Measurements from ENCODE around the gene PPFIA2.
"Not testable (repeated sequence)": the region's sequence is repeated elsewhere in the genome, so short reads cannot be mapped to it uniquely, and the experiment has no call there.

The PPFIA2 gene

DNA sequence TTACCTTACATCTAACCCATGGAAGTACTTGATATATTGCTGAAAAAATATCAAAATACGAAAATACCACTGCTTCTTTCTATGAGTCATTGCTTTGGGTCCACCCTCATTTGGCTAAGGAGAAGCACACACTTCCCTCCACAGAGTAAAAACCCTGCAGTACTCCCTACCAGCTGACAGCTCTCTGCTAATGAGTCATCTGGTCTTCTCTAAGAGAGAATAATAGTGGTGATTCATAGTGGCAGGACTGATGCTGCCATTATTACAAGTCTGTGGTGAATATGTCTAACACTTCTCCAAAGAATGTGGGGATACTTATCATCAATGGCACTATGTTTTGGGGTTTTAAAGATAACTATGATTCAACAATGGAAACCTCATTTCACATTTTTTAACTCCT lies 90.7 kb downstream of the PPFIA2 start:
- no peak for DNase-seq (ENCODE audit: low read depth in 2 of 2)

DNA sequence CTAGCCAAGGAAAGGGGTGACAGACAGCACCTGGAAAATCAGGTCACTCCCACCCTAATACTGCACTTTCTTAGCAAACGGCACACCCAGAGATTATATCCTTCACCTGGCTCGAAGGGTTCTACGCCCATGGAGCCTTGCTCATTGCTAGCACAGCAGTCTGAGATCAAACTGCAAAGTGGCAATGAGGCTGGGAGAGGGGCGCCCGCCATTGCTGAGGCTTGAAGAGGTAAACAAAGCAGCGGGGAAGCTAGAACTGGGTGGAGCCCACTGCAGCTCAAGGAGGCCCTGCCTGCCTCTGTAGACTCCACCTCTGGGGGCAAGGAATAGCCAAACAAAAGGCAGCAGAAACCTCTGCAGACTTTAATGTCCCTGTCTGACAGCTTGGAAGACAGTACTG lies 99.8 kb downstream of the PPFIA2 start:
- DNase-seq (ENCODE audit: low read depth in 2 of 2): not testable (repeated sequence)

DNA sequence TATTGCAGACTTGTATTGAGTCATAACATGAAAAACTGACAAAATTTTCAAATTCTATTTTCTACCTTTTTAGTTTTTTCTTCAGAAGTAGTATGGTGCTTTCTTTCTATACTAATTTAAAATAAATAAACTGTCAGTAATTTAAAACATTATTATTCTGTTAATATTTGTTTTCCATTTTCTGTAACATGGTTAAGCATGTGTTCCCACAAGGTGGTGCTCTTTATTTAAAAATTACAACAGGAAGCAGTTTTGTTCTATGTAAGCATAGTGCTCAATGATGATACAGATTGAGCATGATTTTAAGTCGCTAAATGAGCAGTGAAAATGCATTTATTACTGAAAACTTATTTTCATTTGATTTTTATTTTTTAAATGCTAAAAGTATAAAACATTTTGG lies 114.6 kb downstream of the PPFIA2 start:
- no peak for DNase-seq (ENCODE audit: low read depth in 2 of 2)

DNA sequence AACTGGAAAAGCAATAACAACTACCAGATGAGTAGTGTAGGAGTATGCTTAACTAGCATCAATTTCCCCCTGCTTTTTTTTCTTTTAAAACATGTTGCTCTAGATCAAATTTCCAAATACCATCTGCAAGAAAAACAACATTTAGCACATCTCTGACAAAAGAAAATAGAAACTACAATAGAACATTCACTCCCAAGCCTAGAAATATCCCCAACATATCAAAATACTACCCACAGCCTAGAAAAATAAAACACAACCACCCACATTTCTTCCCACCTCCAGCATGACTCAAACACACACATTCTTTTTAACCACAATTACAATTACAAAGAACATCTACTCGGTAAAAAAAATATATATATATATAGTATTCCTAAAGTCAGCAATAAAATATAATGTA lies 120.0 kb downstream of the PPFIA2 start:
- no peak for DNase-seq (ENCODE audit: low read depth in 2 of 2)

DNA sequence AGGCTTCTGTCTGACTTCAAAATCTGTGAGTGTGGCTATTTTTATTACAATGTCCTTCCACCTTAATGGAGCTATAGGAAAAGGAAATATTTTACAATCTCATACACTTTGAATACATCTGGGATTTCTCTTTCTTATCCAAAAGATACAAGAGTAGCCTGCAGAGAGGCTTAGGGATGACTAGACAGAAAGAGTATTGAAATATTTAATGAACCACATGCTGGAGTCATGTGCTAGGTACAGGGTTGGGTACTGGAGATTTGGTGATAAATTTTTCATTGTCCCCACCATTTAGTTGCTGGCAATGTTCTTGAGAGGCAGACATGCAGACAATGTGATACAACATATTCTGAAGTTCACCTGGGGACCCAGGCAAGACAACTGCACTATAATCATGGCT lies 126.0 kb downstream of the PPFIA2 start:
- DNase-seq (ENCODE audit: low read depth in 2 of 2): no peak

DNA sequence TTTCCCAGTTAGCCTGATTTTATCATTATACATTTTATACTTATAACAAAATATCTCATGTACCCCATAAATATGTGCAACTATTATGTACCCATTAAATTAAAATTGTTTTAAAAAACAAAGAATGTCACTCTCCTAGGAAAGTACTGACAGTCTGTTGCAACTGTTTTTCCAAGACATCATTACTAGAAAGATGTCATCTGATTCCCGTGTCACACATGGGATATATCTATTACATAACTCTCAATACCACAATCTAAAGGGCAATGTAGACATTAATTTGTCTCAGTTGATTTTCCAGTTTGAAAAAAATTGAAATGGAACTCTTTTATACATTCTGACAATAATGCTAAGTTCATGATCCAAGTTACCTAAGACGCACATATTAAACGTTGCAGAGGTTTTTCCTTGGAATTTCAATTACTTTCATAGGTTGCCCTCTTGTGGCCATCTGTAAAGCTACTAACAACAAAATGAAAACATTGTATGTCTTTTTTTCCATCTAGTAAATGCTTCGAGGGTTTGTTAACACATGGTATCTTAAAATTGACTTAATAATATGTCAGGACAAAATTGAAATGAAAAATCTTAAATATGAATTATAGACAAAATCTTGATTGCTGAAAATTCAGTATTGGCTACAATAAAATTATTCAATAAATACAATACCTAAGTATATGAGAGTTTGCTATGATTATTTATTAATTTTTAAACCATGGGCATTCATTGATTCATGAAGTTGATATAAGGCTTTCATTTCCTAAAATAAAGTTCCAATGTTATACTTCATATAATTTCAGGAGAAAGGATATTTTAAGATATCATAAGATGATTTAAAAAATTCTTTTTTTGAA lies 131.6 kb downstream of the PPFIA2 start:
- DNase-seq (ENCODE audit: low read depth in 2 of 2): no peak

DNA sequence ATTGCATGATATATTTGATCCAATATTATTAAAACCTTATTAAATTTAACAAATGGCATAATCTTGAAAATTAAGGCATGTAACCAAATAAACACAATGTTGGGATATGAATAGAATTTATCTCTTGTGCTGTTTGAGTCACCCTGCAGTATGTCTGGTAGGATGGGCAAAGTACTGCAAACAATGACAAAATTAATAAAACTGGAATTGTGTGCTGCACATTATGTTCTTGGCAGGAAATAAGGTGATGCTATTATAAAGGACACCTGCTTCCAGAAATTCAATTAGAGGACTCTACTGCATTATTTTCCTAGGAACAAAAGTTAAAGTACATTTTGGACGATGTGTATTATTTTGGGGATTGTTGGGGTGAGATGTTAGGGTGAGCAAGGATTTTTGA lies 132.7 kb downstream of the PPFIA2 start:
- no peak for DNase-seq (ENCODE audit: low read depth in 2 of 2)

DNA sequence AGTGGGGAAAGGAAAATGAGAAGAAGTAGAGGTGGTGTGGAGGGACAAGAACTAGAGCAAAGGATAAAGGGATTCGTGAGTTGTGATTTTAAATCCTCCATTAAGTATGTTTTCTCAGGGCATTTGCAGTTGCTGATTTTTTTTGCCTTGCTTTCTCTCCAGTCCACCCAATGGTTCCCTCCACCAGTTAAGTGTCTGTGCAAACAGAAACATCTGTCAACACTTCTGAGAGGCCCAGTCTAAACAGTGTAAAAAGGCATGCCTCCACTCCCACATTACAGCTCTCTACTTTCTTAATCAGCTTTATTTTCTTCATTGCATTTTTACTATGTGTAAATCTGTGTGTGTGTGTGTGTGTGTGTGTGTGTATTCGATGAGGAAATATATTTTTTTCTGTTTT lies 141.2 kb downstream of the PPFIA2 start:
- DNase-seq (ENCODE audit: low read depth in 2 of 2): no peak

DNA sequence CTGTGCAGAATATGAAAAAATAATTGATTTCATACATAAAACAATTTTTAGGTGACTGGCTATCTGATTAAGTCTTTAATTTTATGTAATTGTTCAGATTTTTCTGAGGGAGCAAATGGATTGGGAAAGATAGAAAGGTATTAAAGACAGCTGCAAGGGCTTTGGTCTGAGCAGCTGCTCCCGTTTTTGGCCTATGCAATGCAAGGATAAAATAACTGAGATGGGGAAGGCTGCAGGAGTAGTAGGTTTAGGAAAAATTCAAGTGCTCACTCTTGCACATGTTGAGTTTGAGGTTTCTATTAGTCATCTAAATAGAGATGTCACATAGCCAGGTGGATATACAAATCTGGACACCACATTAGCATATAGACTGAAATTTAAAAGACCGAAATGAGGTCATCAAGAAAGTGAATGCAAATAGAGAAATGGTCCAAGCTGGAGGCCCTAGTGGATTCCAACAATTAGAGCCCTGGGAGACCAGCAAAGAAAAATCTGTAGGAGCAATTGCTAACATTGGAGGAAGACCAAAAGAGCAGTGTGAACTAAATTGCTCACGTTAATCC lies 144.0 kb downstream of the PPFIA2 start:
- no peak for DNase-seq (ENCODE audit: low read depth in 2 of 2)

DNA sequence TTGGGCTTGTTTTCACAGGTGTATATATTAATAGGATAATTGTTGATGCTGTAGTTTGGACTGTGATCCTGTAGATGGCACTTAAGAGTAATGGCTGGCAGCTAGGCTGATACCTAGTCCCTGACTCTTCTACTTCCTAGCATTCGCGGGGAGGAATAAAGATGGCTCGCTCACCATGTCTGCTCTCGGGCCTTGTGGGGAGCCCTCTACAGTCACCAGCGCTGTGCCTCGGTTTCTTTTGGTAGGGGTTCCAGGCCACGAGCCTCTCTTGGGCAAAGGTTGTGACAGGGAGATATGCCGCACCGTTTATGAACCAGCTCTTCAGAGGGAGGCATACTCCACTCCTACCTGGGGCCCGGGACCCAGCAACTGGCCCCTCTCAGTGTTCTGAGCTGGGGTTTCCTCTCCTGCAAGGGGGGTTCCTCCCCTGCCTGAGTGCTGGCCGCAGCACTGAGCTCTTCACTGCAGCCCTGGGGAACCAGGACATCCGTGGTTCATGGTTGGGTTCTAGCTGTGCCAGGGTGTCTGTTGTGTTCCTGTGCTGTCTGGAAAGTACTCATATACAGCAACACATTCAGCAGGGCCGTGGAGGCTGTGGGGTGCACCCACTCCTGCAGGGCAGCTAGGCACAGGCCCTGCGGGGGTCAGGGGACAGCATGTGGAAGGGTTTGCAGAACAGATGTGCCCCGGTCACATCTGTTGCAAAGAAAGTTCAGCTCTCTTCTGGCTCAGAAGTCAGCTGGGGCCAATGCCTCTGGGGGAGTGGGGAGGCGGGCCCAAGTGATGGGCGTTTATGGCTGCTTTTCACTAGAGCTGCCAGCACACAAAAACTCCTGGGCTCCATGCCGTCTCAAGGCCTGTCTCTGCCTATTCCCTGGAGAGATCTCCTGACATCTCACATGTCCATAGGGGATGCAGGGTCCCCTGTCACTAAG lies 147.9 kb downstream of the PPFIA2 start:
- DNase-seq (ENCODE audit: low read depth in 2 of 2): no peak

DNA sequence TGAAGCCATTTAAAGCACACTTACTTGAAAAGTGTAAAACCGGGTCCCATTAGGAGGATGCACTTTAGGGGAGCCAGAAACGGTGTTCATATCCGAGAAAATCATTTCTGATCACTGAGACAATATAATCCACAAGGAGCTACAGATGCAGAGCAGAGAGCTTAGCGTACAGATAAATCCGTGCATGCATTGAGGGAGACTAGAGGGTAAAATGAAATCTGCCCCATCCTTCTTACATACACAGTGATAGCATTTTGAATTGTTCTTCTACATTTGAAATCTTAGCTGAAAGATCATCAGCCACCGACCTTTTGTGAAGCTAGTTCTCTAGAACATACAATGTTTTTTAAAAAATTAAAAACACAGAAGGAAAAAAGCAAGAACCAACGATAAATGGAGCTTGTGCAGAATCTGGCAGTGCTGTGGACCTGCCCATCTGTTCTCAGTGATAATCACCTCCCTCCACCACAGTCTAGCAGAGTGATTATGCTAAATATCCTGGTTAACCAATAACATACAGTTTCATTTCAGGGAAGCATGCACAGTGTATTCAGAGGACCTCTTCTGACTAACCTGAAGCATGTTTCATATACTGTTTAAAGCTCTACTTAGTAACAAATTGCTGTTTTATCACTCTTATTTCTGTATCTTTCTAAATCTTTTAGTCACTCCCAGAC lies 161.1 kb downstream of the PPFIA2 start:
- no peak for DNase-seq (ENCODE audit: low read depth in 2 of 2)

DNA sequence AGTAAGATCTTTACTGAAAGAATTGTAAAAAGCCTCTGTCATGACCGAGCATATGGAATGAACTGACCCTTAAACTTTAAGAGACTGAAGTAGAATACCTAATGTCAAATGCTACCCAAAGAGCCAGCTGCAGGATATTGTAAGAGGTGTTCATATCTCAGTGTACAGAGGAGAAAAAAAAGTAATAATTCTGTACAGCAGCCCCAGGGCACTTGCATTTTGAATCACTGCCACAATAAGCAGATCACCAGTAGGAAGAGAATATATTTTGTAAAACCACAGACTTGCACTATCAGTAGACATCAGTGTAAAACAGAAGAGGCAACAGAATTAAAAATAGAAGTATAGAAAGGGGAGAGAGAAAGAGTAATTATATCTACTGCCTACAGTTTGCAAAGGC lies 162.6 kb downstream of the PPFIA2 start:
- DNase-seq (ENCODE audit: low read depth in 2 of 2): no peak

DNA sequence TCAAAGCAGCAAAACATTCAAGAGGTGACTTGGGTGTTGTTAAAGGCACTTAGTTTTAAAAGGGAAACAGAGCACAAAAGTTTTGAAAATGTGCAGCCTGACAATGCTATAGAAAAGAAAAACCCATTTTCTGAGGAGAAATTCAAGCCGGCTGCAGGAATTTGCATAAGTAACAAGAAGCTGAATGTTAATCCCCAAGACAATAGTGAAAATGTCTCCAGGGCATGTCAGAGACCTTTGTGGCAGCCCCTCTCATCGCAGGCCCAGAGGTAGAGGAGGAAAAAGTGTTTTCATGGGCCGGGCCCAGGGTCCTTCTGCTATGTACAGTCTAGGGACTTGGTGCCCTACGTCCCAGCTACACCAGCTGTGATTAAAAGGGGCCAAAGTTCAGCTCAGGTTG lies 167.9 kb downstream of the PPFIA2 start:
- DNase-seq (ENCODE audit: low read depth in 2 of 2): no peak

DNA sequence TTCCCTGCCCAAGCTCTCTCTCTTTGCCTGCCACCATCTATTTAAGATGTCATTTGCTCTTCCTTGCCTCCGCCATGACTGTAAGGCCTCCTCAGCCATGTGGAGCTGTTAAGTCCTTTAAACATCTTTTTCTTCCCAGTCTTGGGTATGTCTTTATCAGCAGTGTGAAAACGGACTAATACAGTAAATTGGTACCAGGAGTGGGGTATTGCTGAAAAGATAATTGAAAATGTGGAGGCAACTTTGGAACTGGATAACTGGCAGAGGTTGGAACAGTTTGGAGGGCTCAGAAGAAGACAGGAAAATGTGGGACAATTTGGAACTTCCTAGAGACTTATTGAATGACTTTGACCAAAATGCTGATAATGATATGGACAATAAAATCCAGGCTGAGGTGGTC lies 168.4 kb downstream of the PPFIA2 start:
- not testable (repeated sequence) for DNase-seq (ENCODE audit: low read depth in 2 of 2)

DNA sequence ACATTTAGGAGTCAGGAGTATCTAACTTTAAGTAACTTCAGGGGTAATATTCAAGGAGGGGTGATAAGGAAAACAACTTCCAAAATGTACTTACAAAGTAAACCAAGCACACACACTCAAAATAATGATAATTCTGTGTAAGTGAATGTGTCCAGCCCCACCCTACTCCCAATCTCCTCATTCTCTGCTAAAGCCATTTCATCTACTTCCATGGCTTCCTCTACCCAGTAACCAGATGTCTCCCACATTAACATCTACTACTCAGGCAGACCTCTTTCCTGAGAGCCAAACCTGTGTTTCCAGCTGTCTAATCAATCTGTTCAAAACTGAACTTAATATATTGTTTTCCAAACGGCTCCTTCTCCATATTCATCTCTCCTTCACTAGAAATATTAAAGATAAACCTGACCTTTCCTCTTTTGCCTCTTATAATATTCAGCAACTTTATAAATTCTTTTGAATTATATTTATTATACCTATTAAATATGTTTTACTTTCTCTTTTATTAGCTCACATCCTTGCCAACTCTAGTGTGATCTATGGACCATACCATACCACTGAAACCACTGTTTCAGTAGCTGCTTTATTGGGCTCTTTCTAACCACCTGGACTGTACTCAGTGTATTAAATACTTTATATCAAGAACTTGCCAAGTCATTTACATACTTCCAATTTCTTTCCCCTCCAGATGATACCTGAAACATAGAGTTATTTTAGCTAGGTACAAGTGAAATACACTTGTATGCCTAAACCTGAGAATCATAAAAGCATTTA lies 170.7 kb downstream of the PPFIA2 start:
- no peak for DNase-seq (ENCODE audit: low read depth in 2 of 2)

DNA sequence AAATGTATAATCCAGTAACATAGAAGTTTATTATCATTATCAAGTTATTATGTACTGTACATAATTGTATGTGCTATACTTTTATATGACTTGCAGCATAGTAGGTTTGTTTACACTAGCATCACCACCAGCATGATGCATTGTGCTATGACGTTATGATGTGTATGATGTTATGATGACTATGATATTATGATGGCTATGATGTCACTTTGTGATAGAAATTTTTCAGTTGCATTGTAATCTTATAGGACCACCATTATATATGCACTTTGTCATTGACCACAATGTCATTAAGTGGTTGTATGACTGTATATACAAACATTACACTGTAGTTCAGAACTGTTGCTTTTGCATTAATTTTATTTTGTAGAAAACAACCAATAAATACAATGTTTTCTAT lies 173.4 kb downstream of the PPFIA2 start:
- no peak for DNase-seq (ENCODE audit: low read depth in 2 of 2)

DNA sequence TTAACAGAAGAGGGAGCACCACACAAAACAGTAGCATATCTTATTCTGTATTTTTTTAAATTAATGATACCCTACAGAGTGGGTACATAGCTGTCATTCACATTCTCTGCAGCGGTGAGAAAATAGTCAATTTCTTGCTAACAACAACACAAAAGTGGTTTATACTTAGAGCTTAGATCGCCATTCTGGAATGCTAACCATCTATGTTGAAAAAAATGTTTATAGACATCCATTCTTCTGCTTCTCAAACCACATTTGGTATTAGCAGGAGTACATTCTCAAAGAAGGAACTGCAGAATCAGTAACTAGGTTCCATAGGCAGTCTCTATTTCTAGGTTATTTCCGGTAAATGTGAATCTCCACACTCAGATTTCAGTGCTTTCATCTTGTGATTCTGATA lies 185.9 kb downstream of the PPFIA2 start:
- DNase-seq (ENCODE audit: low read depth in 2 of 2): no peak

DNA sequence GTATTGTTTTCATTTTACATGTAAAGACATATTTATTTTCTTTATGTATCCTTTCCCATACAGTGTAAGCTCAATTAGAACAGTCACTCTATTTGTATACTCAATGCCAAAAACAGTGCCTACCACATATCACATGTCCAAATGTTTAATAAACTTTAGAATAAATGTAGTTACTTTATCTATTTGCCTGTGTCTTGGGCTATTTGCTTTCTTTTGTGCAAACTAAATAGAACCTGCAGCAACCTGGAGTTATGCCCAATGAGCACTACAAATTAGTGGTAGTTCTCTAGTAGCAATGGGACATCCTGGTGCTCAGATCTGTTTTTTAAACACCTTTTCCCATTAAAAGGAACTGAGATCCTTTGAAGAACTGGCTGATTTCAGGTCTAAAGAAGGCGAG lies 186.7 kb downstream of the PPFIA2 start:
- DNase-seq (ENCODE audit: low read depth in 2 of 2): no peak

DNA sequence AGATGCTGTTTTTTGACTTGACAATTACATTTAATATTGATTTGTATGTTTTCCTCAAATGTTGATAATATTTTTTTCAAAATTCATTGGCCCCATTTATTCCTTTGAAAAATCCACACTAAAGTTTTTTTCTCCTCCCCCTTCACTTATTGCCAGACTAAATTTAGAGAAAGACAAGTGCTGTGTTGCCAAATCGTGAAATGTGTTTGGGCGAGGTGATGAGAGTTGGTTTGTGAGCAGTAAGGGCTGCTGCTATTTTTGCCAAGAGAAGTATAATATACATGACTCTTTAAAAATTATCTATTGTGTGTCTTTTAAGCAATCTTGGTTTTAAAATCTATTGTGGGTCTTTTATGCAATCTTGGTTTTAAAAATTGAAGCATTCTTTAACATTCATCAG lies 188.9 kb downstream of the PPFIA2 start:
- no peak for DNase-seq (ENCODE audit: low read depth in 2 of 2)

DNA sequence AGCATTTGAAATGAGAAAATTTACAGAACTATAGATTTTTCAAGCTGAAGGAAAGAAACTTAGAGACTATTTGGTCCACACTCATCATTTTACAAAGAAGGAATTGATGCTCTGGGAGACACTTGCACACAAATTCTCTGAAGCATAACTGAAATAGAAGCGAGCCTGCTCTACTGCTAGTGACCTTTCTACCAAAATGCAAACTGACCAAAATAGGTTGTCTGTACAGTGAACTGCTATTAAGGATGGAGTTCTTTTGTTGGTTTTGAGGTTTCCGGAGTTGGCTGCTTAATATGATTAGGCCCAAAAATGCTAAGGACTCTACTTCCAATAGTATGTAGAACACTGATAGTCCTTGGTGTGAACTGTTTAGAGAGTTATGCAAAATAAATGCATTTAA lies 194.9 kb downstream of the PPFIA2 start:
- no peak for DNase-seq (ENCODE audit: low read depth in 2 of 2)

DNA sequence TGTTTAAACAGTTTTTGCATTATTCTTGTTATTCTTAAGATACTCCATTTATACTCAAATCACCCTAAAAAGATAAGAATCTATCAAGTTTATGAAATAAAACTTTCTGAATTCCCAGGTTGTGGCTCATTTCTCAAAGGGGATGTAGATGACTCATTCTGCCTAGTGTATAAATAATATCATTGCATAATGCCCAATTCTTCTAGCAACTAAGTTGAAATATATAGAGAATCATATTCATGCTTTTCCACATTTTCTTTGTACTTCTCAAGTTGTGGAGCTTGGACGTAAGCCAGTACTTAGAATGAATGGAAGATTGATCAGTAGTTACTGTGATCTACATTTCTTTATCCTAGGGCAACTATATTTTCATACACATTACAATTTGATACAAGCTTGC lies 201.1 kb downstream of the PPFIA2 start:
- DNase-seq (ENCODE audit: low read depth in 2 of 2): no peak

Measured in stimulated activated CD4-positive, alpha-beta T cell treated with anti-CD3 and anti-CD28 coated beads, Interleukin-1b, Interleukin-23, amount 100 ng/mL, for 4 hours (primary cell).